Hepatocyte (in vitro differentiated cells): Measurements from ENCODE around the gene SHMT2.

Source experiments
- CTCF ChIP-seq: fragments of 200-600 bp; sonication (generic); IDR thresholded peaks from 2 replicates; pipeline ENCODE4 v1.5.1; 2016; ENCODE audit warnings: antibody characterized with exemption, mild to moderate bottlenecking; ENCODE audit not compliant: poor library complexity
- EZH2phosphoT487 ChIP-seq: fragments of 200-600 bp; sonication (generic); IDR thresholded peaks from one replicate; pipeline ENCODE4 v1.6.1; 2018; ENCODE audit warnings: antibody characterized with exemption, mild to moderate bottlenecking, low read depth, moderate library complexity; ENCODE audit not compliant: unreplicated experiment, severe bottlenecking

DNA sequence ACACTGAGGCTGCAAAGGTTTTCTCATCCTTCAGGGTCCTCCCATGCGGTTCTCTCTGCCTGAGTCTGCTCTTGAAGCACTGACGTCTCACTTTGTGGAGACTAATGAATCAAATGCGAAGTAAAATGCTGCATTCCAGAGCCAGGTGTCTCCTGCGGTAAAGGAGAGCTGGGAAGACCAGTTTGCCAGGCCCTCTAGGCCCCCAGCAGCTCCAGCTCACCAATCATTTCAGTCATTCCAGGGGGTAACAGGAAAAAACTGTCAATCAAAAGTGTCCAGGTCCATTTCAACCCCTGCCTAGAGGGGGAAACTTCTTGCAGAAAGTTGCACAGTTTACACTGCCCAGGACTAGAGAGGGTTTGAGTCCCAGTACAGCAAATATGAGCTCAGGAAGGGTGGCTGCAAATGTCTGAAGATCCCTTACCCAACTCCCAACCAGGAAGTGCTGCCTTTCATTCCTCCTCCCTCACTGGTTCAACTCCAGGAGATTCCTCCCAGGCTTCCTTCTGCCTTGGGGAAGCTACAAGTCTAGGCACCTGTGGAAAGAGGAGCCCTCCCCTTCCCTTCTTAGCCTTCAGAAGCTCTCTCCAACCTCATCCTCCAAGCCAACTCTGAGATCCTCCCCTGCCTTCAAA, 15.6 kb upstream of the SHMT2 start:
- TF ChIP-seq EZH2phosphoT487: no peak
- TF ChIP-seq CTCF: no peak
